Naive thymus-derived CD4-positive, alpha-beta T cell (primary cell): ENCODE results near the gene ISYNA1. TPM values are rescaled to one million over a fixed set of nuclear protein-coding genes. Genes with fewer than 3 reads are reported as not detected.

Experiments
- ATAC-seq: fragments of 150-1000 bp; cut with Tn5 transposase; 2 replicates; pipeline ENCODE4 v1.10.0; 2021; ENCODE audit warnings: mild to moderate bottlenecking, moderate library complexity
- CTCF ChIA-PET: fragments of 350-600 bp; sonication (Branson Sonifier 250); formaldehyde crosslinking; loops from one replicate; lab custom pipeline; 2021; ENCODE audit warnings: antibody characterized with exemption; lab: Charles Lee
- POLR2A ChIA-PET: fragments of 350-600 bp; sonication (Branson Sonifier 250); formaldehyde crosslinking; loops from one replicate; lab custom pipeline; 2021; ENCODE audit warnings: antibody characterized with exemption, inconsistent platforms; lab: Charles Lee
- DNase-seq, 9 donors: peaks; one replicate each; pipeline versions ENCODE4 v3.0.0 to v3.0.0-alpha.2; 2020 to 2022; ENCODE audit warnings: mixed read lengths in 1 of 9
- H3K27ac ChIP-seq: one replicate; pipeline ENCODE4 v1.7.0; 2013; ENCODE audit warnings: mild to moderate bottlenecking, low read depth, low read length, moderate library complexity
- H3K27me3 ChIP-seq, 2 donors: one replicate each; pipeline ENCODE4 v1.7.0; 2013; ENCODE audit warnings: low read length in 2 of 2, mild to moderate bottlenecking in 2 of 2, moderate library complexity in 2 of 2; ENCODE audit not compliant: control insufficient read depth in 2 of 2, insufficient read depth in 2 of 2
- H3K36me3 ChIP-seq, 3 experiments: 1 replicate in 2 of 3; 2 replicates in 1 of 3; pipeline ENCODE4 v1.7.0; 2013; ENCODE audit warnings: low read length in 3 of 3, mild to moderate bottlenecking in 3 of 3, moderate library complexity in 1 of 3; ENCODE audit not compliant: insufficient read depth in 3 of 3, control insufficient read depth in 2 of 3
- H3K4me1 ChIP-seq, 2 donors: one replicate each; pipeline ENCODE4 v1.7.0; 2013; ENCODE audit warnings: low read length in 2 of 2, mild to moderate bottlenecking in 2 of 2, moderate library complexity in 1 of 2; ENCODE audit not compliant: control insufficient read depth in 2 of 2, insufficient read depth in 2 of 2
- H3K4me3 ChIP-seq: 2 replicates; pipeline ENCODE4 v1.7.0; 2013; ENCODE audit warnings: mild to moderate bottlenecking, low read length
- H3K9me3 ChIP-seq, 3 experiments: 1 replicate in 2 of 3; 2 replicates in 1 of 3; pipeline ENCODE4 v1.7.0; 2013; ENCODE audit warnings: low read length in 3 of 3; ENCODE audit not compliant: control insufficient read depth in 2 of 3
- H3K27ac Mint-ChIP-seq, 9 donors: one replicate each; pipeline ENCODE4 v1.8.0; 2020 to 2022; ENCODE audit warnings: mixed read lengths in 9 of 9, mild to moderate bottlenecking in 8 of 9, moderate library complexity in 5 of 9, inconsistent platforms in 2 of 9
- H3K27me3 Mint-ChIP-seq, 5 donors: one replicate each; pipeline ENCODE4 v1.8.0; 2021 to 2022; ENCODE audit warnings: mixed read lengths in 5 of 5, mild to moderate bottlenecking in 1 of 5
- H3K36me3 Mint-ChIP-seq, 5 donors: one replicate each; pipeline ENCODE4 v1.8.0; 2020 to 2022; ENCODE audit warnings: mixed read lengths in 5 of 5, mild to moderate bottlenecking in 3 of 5, inconsistent platforms in 1 of 5
- H3K4me1 Mint-ChIP-seq, 7 donors: one replicate each; pipeline ENCODE4 v1.8.0; 2020 to 2022; ENCODE audit warnings: mixed read lengths in 7 of 7, mild to moderate bottlenecking in 3 of 7, inconsistent platforms in 1 of 7
- H3K4me3 Mint-ChIP-seq, 10 donors: one replicate each; pipeline ENCODE4 v1.8.0; 2020 to 2022; ENCODE audit warnings: mild to moderate bottlenecking in 10 of 10, mixed read lengths in 10 of 10, moderate library complexity in 6 of 10, inconsistent platforms in 2 of 10
- H3K9me3 Mint-ChIP-seq, 11 donors: one replicate each; pipeline ENCODE4 v1.8.0; 2020 to 2022; ENCODE audit warnings: mixed read lengths in 11 of 11, mild to moderate bottlenecking in 4 of 11, inconsistent platforms in 1 of 11, moderate library complexity in 1 of 11
- intact Hi-C, 2 donors: fragments of 100-400 bp; cut with micrococcal nuclease; formaldehyde crosslinking; loops; one replicate each; pipeline ENCODE4 v1.15.1; 2023
- polyA plus RNA-seq, 2 donors: library from polyadenylated mRNA; unstranded; fragments of 300-500 nt; fragmentation: Illumina TruSeq; gene quantifications; one replicate each; pipeline ENCODE4 v1.2.3, GENCODE V29; 2021
- total RNA-seq, 6 experiments: library from RNA in 5 of 6; stranded (reverse) in 5 of 6; gene quantifications; 1 replicate in 5 of 6; 2 replicates in 1 of 6; pipeline ENCODE4 v1.2.3 and lab custom pipeline; 2021 to 2026

The ISYNA1 gene
- total and polyA plus RNA-seq, 7 experiments from 2014 or later = 9.5 to 42.5 (median 39.7) TPM

GRCh38 chr19:18469069-18469846, 31.3 kb upstream of the ISYNA1 start:
- no peaks in the 10 kb centered on the region for H3K9me3 ChIP-seq
- no peaks in the 10 kb centered on the region for H3K27me3 ChIP-seq
- no peak overlapping the region for H3K27ac ChIP-seq
- ATAC-seq (peak; percentile 63), DNase-seq (peak in 8 of 9 donors; percentile 31 to 70 (median 51))
- H3K4me1 ChIP-seq = peaks cover 0 to 19% of the 10 kb centered on the region in 2 donors
- Mint-ChIP-seq H3K9me3 (no peaks in the 10 kb centered on the region), H3K36me3 (peaks cover 0 to 5% (median 0%) of the 10 kb centered on the region in 5 donors), H3K27me3 (no peaks in the 10 kb centered on the region), H3K27ac (peak overlapping the region in 1 of 9 donors; percentile 42), H3K4me1 (peaks cover 4 to 20% (median 12%) of the 10 kb centered on the region in 7 donors), H3K4me3 (no peak overlapping the region)
- ChIA-PET CTCF (interaction anchor here (0.6 to 1.5 kb wide), 5 partner anchors 30 to 378 kb away, joined by 3 to 6 read pairs (median 3); no protein-coding TSS in a partner anchor), POLR2A (no interaction called here)
- H3K36me3 ChIP-seq = peaks cover 3 to 43% (median 4%) of the 10 kb centered on the region in 3 experiments
- intact Hi-C loops = loop anchor here (1.0 to 10.0 kb wide), 3 partner anchors 56 to 378 kb away; partner anchors contain the start of gene ELL (in 1 of the 2)
- no peak overlapping the region for H3K4me3 ChIP-seq

- no peak for DNase-seq
- Mint-ChIP-seq H3K4me1 (peaks cover 4 to 20% (median 12%) of the 10 kb centered on the region in 7 donors), H3K27ac (no peak overlapping the region), H3K4me3 (no peak overlapping the region), H3K36me3 (peaks cover 0 to 6% (median 0%) of the 10 kb centered on the region in 5 donors), H3K9me3 (no peaks in the 10 kb centered on the region), H3K27me3 (no peaks in the 10 kb centered on the region)
- H3K36me3 ChIP-seq = peaks cover 3 to 47% (median 4%) of the 10 kb centered on the region in 3 experiments
- ChIA-PET POLR2A (no interaction called here), CTCF (interaction anchor here (0.7 to 1.5 kb wide), 2 partner anchors 51 to 145 kb away, joined by 4 read pairs; no protein-coding TSS in a partner anchor)
- peak; percentile 21 for ATAC-seq
- peaks cover 0 to 11% of the 10 kb centered on the region in 2 donors for H3K4me1 ChIP-seq
- intact Hi-C loops = loop anchor here (10.0 kb wide), 2 partner anchors 56 to 206 kb away; partner anchors contain the start of gene ELL (in 1 of the 2)
- no peak overlapping the region for H3K4me3 ChIP-seq
- H3K9me3 ChIP-seq = no peaks in the 10 kb centered on the region
- H3K27me3 ChIP-seq = no peaks in the 10 kb centered on the region
- H3K27ac ChIP-seq = no peak overlapping the region
These were observed 30.6 kb upstream of the ISYNA1 start for GRCh38 chr19:18468517-18468916.

GRCh38 chr19:18467978-18468377, 30.0 kb upstream of the ISYNA1 start:
- no peak for ATAC-seq
- H3K36me3 Mint-ChIP-seq = peaks cover 0 to 6% (median 2%) of the 10 kb centered on the region in 5 donors
- H3K4me1 Mint-ChIP-seq = peaks cover 3 to 21% (median 11%) of the 10 kb centered on the region in 7 donors
- ChIA-PET CTCF (interaction anchor here (0.7 to 1.5 kb wide), 2 partner anchors 51 to 146 kb away, joined by 4 read pairs; no protein-coding TSS in a partner anchor), POLR2A (no interaction called here)
- Histone ChIP-seq H3K27me3 (no peaks in the 10 kb centered on the region), H3K4me1 (peaks cover 0 to 9% of the 10 kb centered on the region in 2 donors), H3K9me3 (no peaks in the 10 kb centered on the region), H3K27ac (no peak overlapping the region), H3K4me3 (no peak overlapping the region), H3K36me3 (peaks cover 3 to 44% (median 4%) of the 10 kb centered on the region in 3 experiments)
- intact Hi-C loops = loop anchor here (10.0 kb wide), 2 partner anchors 57 to 207 kb away; partner anchors contain the start of gene ELL (in 1 of the 2)
- no peaks in the 10 kb centered on the region for H3K27me3 Mint-ChIP-seq
- H3K9me3 Mint-ChIP-seq = no peaks in the 10 kb centered on the region
- H3K27ac Mint-ChIP-seq = peak overlapping the region in 3 of 9 donors; percentile 6 to 87 (median 21)
- no peak for DNase-seq
- peak overlapping the region in 1 of 10 donors; percentile 34 for H3K4me3 Mint-ChIP-seq

GRCh38 chr19:18466354-18466753, 28.4 kb upstream of the ISYNA1 start:
- Histone ChIP-seq H3K27me3 (no peaks in the 10 kb centered on the region), H3K27ac (no peak overlapping the region), H3K4me3 (no peak overlapping the region), H3K9me3 (no peaks in the 10 kb centered on the region), H3K36me3 (peaks cover under 1 to 45% (median 4%) of the 10 kb centered on the region in 3 experiments), H3K4me1 (peaks cover 0 to 9% of the 10 kb centered on the region in 2 donors)
- DNase-seq = no peak
- ChIA-PET POLR2A (no interaction called here), CTCF (interaction anchor here (1.2 kb wide), 1 partner anchor 380 kb away, joined by 3 read pairs; no protein-coding TSS in a partner anchor)
- intact Hi-C loops = loop anchor here (10.0 kb wide), 2 partner anchors 58 to 208 kb away; partner anchors contain the start of gene ELL (in 1 of the 2)
- no peaks in the 10 kb centered on the region for H3K9me3 Mint-ChIP-seq
- no peak overlapping the region for H3K27ac Mint-ChIP-seq
- H3K27me3 Mint-ChIP-seq = no peaks in the 10 kb centered on the region
- H3K36me3 Mint-ChIP-seq = peaks cover 0 to 8% (median 3%) of the 10 kb centered on the region in 5 donors
- no peak overlapping the region for H3K4me3 Mint-ChIP-seq
- ATAC-seq = no peak
- H3K4me1 Mint-ChIP-seq = peaks cover 0 to 24% (median 8%) of the 10 kb centered on the region in 7 donors

- CTCF ChIA-PET = interaction anchor here (1.2 kb wide), 1 partner anchor 381 kb away, joined by 3 read pairs; no protein-coding TSS in a partner anchor
- Histone ChIP-seq H3K4me1 (peaks cover 0 to 9% of the 10 kb centered on the region in 2 donors), H3K4me3 (no peak overlapping the region), H3K27me3 (no peaks in the 10 kb centered on the region), H3K9me3 (no peaks in the 10 kb centered on the region), H3K27ac (no peak overlapping the region), H3K36me3 (peaks cover 3 to 49% (median 4%) of the 10 kb centered on the region in 3 experiments)
- no peak for ATAC-seq
- Mint-ChIP-seq H3K27ac (no peak overlapping the region), H3K36me3 (peaks cover 0 to 8% (median 3%) of the 10 kb centered on the region in 5 donors), H3K27me3 (no peaks in the 10 kb centered on the region), H3K9me3 (no peaks in the 10 kb centered on the region), H3K4me3 (no peak overlapping the region), H3K4me1 (peaks cover 0 to 24% (median 8%) of the 10 kb centered on the region in 7 donors)
- intact Hi-C loops = loop anchor here (10.0 kb wide), 2 partner anchors 59 to 209 kb away; partner anchors contain the start of gene ELL (in 1 of the 2)
- POLR2A ChIA-PET = no interaction called here
- no peak for DNase-seq
These were observed 28.0 kb upstream of the ISYNA1 start for GRCh38 chr19:18465964-18466339.

- no peak overlapping the region for H3K4me3 ChIP-seq
- H3K27me3 ChIP-seq = no peaks in the 10 kb centered on the region
- peaks cover 0 to 8% (median 3%) of the 10 kb centered on the region in 5 donors for H3K36me3 Mint-ChIP-seq
- ChIA-PET CTCF (interaction anchor here (0.5 to 0.6 kb wide), 2 partner anchors 405 to 477 kb away, joined by 3 to 4 read pairs; no protein-coding TSS in a partner anchor), POLR2A (no interaction called here)
- no peak overlapping the region for H3K27ac ChIP-seq
- no peak for ATAC-seq
- H3K4me3 Mint-ChIP-seq = peak overlapping the region in 1 of 10 donors; percentile 18
- intact Hi-C loops = loop anchor here (10.0 kb wide), 2 partner anchors 59 to 209 kb away; partner anchors contain the start of gene ELL (in 1 of the 2)
- DNase-seq = no peak
- peaks cover 2 to 50% (median 8%) of the 10 kb centered on the region in 3 experiments for H3K36me3 ChIP-seq
- no peaks in the 10 kb centered on the region for H3K9me3 ChIP-seq
- H3K4me1 ChIP-seq = peaks cover 0 to 9% of the 10 kb centered on the region in 2 donors
- H3K4me1 Mint-ChIP-seq = peaks cover 0 to 23% (median 8%) of the 10 kb centered on the region in 7 donors
- H3K27ac Mint-ChIP-seq = peak overlapping the region in 2 of 9 donors; percentile 25 to 50
- H3K27me3 Mint-ChIP-seq = no peaks in the 10 kb centered on the region
- H3K9me3 Mint-ChIP-seq = no peaks in the 10 kb centered on the region
These were observed 27.5 kb upstream of the ISYNA1 start for GRCh38 chr19:18465214-18465963.
